Measurements from ENCODE around the gene SEMA6D.

The SEMA6D gene

DNA sequence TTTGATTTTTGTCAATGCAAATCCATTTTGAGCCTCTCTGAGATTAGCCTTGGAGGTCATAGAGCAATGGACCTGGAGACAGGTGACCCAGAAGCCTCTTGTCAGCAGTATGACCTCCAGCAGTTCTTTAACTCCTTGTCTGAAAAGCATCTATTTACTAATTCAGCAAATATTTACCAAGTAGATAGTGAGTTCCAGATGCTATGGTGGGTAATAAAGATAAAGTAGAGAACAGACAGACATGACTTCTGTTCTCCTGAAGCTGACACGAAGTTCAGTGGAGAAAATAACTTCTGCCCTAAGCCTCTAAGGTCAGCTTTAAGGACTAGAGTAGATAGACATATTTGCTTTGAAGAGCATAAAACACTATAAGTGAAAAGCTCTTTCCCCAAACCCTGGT lies 26.6 kb downstream of the SEMA6D start:
- no peak for DNase-seq (ENCODE audit: low spot score)

DNA sequence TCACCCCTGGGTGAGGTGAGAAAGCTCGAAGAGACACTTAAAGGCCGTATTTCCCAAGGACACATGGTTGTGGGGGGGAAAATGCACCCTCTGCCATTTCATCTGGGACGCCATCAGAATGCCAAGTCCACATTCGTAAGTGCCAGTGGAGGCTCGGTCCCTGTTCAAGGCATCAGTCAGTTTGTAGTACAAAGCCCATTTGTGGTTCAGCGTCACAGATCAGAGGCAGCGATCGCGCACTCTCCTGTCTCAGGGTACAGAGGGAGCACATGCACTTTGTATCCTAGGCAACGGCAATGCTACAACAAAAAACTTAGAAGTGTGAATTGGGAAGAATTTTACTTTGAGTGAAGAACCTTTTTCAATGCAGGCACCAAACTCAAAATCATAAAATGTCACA lies 27.2 kb downstream of the SEMA6D start:
- DNase-seq (ENCODE audit: low spot score), result no peak

DNA sequence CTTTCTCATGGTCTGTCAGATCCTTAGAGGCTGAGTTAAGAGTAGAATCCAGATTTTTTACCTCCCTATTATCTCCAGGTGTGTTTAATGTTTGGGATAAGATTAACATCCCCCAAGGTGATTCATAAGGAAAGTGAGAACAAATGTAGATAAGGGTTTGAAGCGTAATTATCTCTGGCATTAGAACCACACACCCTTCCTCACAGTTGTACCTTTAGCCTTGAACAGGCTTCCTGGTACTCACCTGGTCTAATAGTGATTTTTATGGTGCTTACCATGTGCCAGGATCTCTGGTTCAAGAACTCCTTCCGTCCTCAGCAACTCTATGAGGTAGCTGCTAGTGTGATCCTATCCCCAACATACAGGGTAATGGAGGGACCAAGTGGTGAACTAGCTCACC lies 27.7 kb downstream of the SEMA6D start:
- DNase-seq (ENCODE audit: low spot score), result no peak

DNA sequence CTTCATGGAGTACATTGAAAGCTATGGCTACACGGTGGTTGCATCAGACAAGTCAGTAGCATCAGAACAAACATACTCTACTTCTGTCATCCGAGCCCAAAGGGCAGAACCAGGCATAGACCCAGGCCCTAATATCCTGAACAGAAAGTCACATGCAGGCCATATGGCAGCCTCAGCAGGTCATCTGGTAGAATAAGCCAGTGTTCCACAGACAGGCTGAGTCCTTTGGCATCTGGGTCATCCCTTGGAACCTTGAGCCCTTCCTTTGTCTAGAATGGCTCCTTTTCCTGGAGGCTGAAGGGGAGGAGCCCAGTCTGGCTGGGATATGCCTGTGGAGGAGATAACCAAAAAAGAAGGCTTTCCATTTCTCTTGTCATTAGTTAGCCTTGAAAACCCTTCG lies 29.2 kb downstream of the SEMA6D start:
- no peak for DNase-seq (ENCODE audit: low spot score)

DNA sequence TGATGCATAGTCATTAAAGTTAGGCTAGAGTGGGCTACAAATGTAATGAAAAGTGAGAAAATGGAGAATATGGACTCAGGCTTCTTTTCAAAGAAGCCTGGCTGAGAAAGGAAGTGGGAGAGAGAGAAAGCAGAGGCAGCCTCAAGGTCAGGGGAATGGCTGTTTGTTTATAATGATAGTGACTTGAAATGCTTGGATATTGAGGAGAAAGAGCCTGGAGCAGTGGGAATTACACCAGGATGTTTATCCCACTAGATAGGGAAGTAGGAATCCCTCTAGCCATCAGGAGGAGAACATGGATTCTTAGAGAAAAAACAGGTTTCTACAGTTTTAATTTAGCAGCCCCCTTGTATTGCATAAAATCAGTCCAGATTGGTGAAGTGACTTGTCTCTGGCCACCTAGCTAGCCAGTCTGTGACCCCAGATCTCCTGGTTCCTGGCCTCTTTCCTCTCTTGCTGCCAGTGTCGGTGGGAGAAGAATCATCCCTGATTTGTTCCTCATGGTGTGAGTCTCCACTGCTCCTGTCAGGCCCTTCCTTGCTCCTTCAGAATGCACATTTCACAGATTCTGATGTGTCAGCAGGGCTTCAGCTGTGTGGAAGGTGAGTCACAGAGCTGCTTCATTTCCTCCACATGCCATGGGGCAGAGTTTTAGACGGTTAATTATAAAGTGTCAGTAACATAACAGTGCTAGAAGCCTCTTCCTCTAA lies 32.9 kb downstream of the SEMA6D start:
- DNase-seq (ENCODE audit: low spot score), result peak; percentile 88

DNA sequence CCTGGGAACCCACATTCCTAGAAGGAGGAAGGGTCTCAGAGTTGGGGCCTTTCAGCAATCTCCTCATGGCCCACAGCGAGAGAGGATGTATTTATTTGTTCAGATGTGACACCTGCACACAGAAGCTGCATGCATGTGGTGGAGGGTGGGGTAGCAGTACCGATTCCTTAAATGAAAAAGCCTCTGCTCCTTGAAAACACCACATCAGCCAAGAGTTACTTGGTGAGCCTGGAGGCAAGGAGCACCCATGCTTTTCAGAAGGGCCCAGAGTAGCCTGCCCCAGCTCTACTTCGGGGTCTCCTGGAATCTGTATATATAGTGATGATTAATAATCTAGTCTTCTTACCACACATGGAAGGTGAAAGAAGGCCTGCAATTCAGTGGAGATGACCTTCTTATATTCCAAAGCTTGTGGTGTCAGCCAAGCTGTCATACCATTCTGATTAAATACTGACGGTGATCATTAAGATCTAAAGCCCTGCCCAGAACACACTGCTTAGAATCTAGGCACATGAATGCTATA lies 33.5 kb downstream of the SEMA6D start:
- DNase-seq (ENCODE audit: low spot score), result no peak

DNA sequence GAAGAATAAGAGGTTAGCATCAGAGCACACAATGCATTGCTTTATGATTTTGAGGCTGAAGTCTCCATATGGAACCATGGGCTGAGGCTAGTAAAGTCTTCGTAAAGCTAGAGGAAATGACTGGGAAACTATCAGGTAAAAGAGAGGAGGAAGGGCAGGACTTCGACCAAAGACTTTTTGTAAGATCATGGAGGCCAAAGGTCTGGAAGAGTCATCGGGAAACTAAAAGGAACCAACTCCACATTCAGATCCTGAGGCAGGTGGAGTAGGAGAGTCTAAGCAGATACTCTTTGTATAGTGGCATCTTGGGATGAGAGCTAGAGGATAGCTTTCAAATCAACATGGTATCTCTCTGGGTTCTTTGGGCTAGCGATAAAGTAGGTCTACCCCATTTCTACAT lies 36.3 kb downstream of the SEMA6D start:
- DNase-seq (ENCODE audit: low spot score), result no peak

DNA sequence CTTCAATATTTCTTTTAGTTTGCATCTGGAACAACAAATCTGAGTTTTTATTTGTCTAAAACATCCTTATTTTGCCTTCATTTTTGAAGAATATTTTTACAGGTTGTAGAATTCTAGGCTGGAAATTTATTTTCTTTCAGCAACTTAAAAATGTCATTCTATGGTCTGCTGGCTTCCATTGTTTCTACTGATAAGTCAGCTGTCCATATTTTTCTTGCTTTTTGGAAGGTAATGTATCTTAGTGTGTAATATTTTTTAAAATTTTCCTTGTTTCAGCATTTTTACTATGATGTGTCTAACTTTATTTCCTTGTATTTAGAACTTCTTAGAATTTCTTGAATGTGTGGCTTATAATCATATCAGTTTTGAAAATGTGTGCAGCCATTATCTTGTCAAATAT lies 37.0 kb downstream of the SEMA6D start:
- DNase-seq (ENCODE audit: low spot score), result no peak

DNA sequence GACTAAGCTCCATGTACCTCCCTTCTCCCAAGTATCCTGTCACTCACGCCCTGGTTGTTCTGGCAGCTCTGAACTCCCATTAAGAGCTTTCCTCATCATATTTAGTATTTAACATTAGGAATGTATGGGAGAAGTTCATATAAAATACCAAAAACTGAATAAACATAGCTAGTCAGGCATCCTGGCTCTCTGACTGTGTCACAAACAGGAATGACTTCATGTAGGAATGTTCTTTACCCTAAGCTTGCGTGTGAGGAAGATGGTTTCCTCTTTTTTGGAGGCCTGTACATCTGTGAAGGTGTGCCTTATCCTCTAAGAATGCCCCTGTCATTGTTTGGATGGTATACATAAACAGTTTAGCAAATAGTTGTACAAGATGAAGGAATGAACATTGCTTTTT lies 38.6 kb downstream of the SEMA6D start:
- no peak for DNase-seq (ENCODE audit: low spot score)

DNA sequence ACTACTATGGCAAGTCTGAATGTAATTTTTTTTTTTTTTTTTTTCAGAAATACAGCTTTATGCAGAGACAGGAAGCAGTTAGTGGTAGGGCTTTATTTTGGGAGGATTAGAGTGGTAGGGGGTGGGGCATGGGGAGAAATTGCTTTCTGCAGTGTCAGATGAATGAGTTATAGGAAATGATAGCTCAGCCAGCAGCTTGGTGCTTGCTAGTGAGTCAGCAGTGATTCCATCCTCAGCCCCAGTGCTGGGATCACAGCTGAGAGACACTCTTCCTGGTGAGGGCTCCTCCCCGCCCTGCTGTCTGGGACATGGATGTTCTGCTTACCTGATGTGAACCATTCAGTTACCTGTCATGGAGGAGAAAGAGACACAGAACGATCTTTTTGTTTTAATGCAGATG lies 39.6 kb downstream of the SEMA6D start:
- DNase-seq (ENCODE audit: low spot score), result peak; percentile 91

DNA sequence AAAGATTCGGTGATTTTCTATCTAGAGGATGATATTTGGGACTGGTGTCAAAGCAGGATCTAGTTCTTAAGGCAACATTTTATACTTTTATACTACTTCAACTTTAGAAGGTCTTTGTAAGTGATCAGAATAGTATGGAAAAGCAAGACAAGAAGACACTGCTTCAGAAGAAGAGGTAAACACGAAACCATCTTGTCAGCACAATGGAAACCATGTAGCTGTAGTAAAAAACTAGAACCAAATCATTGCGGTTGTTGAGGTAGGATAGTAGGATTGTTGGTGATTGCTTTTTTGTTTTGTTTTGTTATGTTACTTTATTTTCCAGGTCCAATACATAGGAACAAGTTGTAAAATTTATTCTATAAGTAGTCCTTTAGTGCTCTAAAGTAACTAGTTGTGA lies 40.0 kb downstream of the SEMA6D start:
- DNase-seq (ENCODE audit: low spot score), result no peak

DNA sequence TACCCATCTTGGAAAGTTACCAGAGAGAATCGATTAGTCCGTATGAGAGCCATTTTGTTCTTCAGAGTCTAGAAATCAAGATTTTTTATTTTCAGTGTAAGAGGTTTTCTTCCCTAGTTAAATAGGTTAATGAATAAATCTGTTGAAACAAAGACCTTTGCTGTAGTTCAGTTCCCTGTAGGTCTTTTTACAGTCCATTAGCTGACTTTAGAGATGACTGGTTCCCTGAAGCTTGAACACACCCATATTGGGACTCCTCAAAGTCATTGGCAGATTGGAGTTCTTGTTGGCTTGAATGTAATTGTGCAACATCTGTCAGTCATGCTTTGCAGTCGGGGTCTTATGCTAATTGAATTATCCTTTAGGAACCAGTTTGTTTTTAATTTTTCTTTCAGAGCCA lies 45.3 kb downstream of the SEMA6D start:
- no peak for DNase-seq (ENCODE audit: low spot score)

DNA sequence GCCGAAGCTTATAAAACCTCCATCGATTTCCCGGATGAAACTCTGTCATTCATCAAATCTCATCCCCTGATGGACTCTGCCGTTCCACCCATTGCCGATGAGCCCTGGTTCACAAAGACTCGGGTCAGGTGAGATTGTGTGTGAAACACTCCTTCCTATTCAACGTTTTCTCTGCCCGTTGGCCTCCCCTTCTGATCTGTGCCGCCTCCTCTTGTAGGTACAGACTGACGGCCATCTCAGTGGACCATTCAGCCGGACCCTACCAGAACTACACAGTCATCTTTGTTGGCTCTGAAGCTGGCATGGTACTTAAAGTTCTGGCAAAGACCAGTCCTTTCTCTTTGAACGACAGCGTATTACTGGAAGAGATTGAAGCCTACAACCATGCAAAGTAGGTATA lies 47.4 kb downstream of the SEMA6D start:
- no peak for DNase-seq (ENCODE audit: low spot score)

DNA sequence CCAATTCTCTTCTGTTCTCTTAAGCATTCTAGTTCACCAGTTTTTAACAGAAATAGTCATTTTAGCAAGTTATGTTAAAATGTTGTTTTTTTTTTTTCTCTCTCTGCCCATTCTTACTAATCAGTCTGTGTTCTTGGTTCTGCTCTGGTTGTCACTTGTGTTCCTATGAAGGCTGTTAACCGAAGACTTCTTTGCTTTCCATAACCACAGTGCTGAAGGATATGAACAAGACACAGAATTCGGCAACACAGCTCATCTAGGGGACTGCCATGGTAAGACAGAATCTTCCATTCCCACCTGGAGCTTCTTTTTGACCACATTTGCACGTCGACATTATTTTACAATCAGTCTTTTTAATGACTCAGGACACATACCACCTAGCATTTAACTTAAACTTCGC lies 49.1 kb downstream of the SEMA6D start:
- DNase-seq (ENCODE audit: low spot score), result no peak

DNA sequence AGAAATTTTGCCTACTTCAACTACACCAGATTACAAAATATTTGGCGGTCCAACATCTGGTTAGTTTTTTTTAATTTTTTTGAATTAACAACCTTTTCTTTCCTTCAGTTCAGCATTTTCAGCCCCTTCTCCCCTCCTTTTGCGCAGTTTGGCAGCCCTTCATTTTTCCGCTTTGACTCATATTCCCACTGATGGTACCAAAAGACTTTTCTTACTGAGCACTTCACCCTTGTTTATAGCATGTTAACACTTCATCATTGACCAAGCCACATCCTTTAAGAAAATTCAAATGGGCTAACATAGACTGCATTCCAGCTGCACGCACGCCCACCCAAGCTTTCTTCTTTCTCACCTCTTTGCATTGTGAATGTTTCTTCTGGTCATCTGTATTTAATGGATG lies 49.7 kb downstream of the SEMA6D start:
- no peak for DNase-seq (ENCODE audit: low spot score)

DNA sequence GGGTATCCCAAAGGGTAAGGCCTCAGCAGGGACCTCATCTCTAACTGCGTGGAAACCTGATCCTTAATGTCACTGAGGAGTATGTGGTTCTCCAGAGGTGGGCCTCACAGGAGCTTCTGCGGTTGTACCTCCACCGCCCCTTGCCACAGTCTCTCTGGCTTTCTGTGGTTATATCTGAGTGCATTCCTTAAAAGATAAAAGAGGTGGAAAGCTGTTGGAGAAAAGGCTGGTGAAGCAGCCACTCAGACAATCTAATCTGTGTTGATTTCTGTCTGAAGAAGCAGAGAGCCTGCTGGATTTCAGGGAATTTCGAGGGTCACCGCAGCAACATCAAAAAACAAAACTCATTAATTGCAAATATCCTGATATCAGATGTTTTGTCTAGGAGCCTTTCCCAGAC lies 51.4 kb downstream of the SEMA6D start:
- DNase-seq (ENCODE audit: low spot score), result no peak

DNA sequence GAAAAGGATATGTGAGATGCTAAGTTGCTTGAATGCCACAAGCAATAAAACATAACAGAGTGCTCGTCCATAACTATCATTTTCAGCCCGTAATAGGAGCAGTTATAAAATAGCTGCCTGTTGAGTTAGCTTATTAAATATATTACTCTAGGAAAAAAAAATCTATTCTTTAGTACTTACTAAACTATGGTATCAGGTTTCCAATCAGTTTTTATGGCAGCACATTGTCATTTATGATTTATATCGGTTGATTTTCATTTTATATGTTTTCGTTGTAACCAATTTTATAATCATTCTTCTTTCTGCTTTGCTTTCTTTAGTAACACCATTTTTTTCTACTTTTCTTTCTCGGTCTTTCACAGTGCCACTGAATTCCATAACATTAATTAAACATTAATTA lies 51.9 kb downstream of the SEMA6D start:
- no peak for DNase-seq (ENCODE audit: low spot score)

DNA sequence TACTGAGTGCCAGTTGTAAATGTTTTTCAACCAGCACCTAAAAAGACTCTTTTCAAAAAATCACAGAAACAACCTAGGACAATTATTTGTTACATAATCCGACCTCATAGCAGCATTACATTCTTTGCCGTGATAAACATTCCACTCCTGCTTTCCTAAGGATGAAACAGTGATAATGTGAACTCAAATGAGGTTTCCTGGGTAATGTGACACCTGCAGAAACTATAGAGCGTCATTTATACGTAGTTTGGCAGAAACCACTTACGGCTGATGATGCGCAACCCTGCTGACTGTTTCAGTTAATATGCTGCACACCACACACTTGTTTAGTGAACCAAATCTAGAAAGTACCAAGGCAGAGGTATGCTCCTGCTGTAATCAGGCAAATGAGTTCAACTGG lies 55.8 kb downstream of the SEMA6D start:
- DNase-seq (ENCODE audit: low spot score), result no peak

DNA sequence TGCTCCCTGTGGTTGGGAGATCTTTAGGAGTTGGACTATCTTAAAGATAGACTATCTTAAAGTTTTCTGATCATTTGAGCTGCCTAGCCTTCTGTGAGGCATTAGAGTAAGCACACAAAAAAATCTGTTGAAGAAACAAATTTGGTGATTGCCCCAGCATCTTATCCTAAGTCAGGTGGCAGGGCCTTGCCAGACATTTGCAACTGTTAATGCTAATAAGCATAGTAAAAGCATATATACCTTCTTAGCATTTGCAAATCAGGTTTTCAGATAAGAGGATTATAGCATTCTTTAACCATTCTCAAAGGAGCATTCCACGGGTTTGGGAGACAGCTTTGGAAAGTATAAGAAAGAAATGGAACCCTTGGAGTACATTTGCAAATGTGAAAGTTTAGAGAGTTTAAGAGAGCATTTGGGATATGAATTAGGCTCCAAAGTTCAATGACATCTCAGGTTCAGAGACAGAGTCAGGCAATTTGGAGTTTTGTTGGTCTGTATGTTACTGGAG lies 61.0 kb downstream of the SEMA6D start:
- DNase-seq (ENCODE audit: low spot score), result no peak

DNA sequence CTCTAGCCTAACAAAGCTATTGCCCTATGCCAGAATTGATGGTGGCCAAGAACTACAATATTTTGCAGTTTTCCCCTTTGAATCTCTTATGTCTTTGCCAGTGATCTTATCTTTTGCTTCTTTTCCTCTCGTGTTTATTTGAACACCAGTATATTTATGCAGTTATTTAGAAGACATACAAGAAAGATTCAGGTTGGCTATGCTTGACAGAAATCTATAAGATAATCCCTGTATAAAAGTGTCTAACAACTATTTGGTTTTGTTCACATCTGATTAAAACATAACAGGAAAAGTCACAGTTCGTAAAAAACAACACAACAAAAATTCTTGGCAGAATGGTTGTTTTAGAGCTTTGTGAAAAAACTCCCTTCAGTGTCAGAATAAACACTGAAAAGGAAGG lies 63.7 kb downstream of the SEMA6D start:
- DNase-seq (ENCODE audit: low spot score), result no peak

DNA sequence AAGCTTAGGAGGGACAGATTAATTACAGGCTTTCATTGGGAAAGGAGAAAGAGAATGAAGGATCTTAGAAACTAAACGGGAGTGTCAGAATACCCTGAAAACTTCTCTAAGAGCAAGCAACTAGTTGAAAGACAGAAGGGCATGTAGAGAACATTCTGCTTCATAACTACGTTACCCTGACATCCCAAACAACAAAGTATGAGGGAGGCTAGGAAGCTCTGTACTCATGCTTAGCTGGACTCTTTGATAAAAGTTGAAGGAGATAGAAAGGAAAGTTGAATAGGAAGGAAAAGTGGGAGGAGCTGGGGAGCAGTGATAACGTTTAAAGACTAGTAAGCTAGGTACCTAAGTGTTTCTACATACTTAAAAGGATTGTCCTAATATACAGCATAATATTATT lies 64.2 kb downstream of the SEMA6D start:
- DNase-seq (ENCODE audit: low spot score), result no peak

DNA sequence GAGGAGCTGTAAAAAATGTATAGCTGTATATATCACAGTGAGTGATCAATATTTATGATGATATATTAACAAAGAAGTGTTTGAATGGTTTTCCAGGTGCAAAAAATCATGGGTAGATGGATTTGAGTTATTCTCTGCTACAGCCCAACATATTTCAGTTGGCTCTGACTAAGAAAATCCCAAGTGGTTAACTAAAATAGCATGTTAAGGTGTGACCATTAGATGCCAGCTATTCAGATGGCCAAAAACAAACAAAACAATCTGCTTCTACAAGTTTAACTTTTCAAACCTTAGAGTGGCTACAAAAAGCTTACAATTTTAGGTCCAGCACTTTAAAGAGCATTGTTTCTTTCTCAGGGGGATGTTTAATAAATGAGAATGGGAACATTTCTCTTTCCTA lies 67.5 kb downstream of the SEMA6D start:
- no peak for DNase-seq (ENCODE audit: low spot score)

DNA sequence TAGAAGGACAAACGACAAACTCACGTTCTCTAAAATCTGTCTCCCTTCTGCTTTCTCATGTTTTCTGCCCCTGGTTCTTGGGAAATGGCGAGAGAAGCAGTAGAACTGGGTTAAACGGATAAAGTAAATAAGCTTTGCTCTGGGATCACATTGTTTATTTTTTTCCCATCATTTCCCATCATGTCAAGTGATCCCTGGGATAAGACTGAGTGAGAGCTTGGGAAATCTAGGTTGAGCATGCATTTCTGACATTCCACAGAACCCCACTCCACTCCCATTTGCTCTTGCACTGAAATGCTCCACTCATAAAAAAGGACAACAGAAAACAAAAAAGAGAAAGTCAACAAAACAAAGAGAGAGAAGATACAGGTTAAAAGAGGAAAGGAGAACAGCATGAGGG lies 69.1 kb downstream of the SEMA6D start:
- DNase-seq (ENCODE audit: low spot score), result no peak

DNA sequence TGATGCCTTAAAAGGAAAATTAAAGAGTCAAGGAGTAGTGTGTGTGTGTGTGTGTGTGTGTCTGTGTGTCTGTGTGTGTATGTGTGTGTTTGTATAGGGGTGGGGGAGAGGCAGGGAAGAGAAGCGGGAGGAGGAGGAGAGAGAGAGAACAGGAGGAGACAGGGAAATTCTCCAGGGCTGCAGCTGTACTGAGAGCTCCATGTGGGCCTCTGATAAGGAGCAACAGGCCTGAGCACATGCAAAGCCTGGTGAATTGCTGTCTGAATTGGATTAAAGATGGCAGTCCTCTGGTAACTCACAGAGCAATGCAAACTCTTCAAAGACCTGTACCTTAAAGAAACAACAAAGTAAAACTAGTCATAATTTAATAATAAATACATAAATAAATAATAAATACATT lies 70.6 kb downstream of the SEMA6D start:
- no peak for DNase-seq (ENCODE audit: low spot score)
